ENCODE data around the gene PYY. TPM values are rescaled to one million over a fixed set of nuclear protein-coding genes. Genes with fewer than 3 reads are reported as not detected.
A peak's percentile ranks its signal among the peaks of the same experiment; 100 is the strongest.

The PYY gene
- total RNA-seq, 1 donor from 2014 or later = not detected

GRCh38 chr17:43992641-43993040 is 38.9 kb upstream of the PYY start:
- H3F3A ChIP-seq (ENCODE audit: low read depth) = peaks cover 7% of the 10 kb centered on the region
- no peak overlapping the region for H2AFZ ChIP-seq (replicated peaks)
- H3K27ac Mint-ChIP-seq = no peak overlapping the region
- H3K27me3 ChIP-seq = peaks cover 20% of the 10 kb centered on the region
- no peaks in the 10 kb centered on the region for H3K9me3 ChIP-seq (ENCODE audit: low read depth)
- H3K36me3 ChIP-seq = no peaks in the 10 kb centered on the region
- H4K20me1 ChIP-seq (ENCODE audit: low read depth) = no peaks in the 10 kb centered on the region
- H3K9me3 Mint-ChIP-seq = no peaks in the 10 kb centered on the region
- no peaks in the 10 kb centered on the region for H3K36me3 Mint-ChIP-seq
- H3K4me1 Mint-ChIP-seq = peaks cover 6% of the 10 kb centered on the region
- H3K27me3 Mint-ChIP-seq (ENCODE audit: insufficient read depth, low read depth) = peaks cover 4% of the 10 kb centered on the region
- H3K4me2 ChIP-seq = no peak overlapping the region
- peaks cover 7% of the 10 kb centered on the region for H3K4me1 ChIP-seq
- no peaks in the 10 kb centered on the region for H3K79me2 ChIP-seq (ENCODE audit: low read depth)
- TF ChIP-seq EZH2 (IDR thresholded peaks at IDR 0.05) (no peak), CTCF (IDR thresholded peaks at IDR 0.05) (no peak), EZH2phosphoT487 (IDR thresholded peaks at IDR 0.05) (no peak)
- DNase-seq (ENCODE audit: low spot score) = no peak
- no peak overlapping the region for H3K27ac ChIP-seq
- H3K9ac ChIP-seq = no peak overlapping the region
- peak overlapping the region; percentile 35 for H3K4me3 Mint-ChIP-seq
- H3K4me3 ChIP-seq = no peak overlapping the region

DNA sequence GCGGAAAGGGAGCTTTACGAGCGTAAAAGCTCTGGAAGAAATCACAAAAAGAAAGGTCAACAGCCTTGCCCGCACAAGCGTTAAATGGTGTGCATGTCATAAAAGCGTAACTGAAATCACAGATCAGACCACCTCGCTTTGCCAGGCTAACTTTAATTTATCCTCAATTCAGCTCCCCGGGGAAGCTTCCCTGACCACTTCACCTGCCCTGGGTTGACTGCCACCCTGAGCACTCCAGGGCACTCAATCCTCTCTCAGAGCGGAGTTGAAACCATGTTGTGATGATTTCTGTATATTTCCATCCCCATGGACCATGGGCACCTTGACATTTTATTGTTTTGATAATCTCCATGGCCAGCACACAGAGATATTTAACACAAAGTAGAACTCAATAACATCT is 34.6 kb upstream of the PYY start:
- no peaks in the 10 kb centered on the region for H3K9me3 ChIP-seq (ENCODE audit: low read depth)
- no peaks in the 10 kb centered on the region for H3K36me3 Mint-ChIP-seq
- H3K36me3 ChIP-seq = no peaks in the 10 kb centered on the region
- H3K27ac ChIP-seq = no peak overlapping the region
- TF ChIP-seq EZH2phosphoT487 (IDR thresholded peaks at IDR 0.05) (no peak), CTCF (IDR thresholded peaks at IDR 0.05) (no peak), EZH2 (IDR thresholded peaks at IDR 0.05) (no peak)
- H3K27ac Mint-ChIP-seq = no peak overlapping the region
- no peak overlapping the region for H3K9ac ChIP-seq
- peak overlapping the region; percentile 33 for H3K4me3 Mint-ChIP-seq
- no peak overlapping the region for H3K4me2 ChIP-seq
- H3K79me2 ChIP-seq (ENCODE audit: low read depth) = no peaks in the 10 kb centered on the region
- DNase-seq (ENCODE audit: low spot score) = no peak
- H3K27me3 Mint-ChIP-seq (ENCODE audit: insufficient read depth, low read depth) = peaks cover 2% of the 10 kb centered on the region
- peaks cover 15% of the 10 kb centered on the region for H3K4me1 Mint-ChIP-seq
- H3F3A ChIP-seq (ENCODE audit: low read depth) = peaks cover 12% of the 10 kb centered on the region
- H2AFZ ChIP-seq (replicated peaks) = no peak overlapping the region
- no peaks in the 10 kb centered on the region for H4K20me1 ChIP-seq (ENCODE audit: low read depth)
- peaks cover 11% of the 10 kb centered on the region for H3K27me3 ChIP-seq
- H3K4me3 ChIP-seq = no peak overlapping the region
- H3K9me3 Mint-ChIP-seq = no peaks in the 10 kb centered on the region
- peaks cover 19% of the 10 kb centered on the region for H3K4me1 ChIP-seq

DNA sequence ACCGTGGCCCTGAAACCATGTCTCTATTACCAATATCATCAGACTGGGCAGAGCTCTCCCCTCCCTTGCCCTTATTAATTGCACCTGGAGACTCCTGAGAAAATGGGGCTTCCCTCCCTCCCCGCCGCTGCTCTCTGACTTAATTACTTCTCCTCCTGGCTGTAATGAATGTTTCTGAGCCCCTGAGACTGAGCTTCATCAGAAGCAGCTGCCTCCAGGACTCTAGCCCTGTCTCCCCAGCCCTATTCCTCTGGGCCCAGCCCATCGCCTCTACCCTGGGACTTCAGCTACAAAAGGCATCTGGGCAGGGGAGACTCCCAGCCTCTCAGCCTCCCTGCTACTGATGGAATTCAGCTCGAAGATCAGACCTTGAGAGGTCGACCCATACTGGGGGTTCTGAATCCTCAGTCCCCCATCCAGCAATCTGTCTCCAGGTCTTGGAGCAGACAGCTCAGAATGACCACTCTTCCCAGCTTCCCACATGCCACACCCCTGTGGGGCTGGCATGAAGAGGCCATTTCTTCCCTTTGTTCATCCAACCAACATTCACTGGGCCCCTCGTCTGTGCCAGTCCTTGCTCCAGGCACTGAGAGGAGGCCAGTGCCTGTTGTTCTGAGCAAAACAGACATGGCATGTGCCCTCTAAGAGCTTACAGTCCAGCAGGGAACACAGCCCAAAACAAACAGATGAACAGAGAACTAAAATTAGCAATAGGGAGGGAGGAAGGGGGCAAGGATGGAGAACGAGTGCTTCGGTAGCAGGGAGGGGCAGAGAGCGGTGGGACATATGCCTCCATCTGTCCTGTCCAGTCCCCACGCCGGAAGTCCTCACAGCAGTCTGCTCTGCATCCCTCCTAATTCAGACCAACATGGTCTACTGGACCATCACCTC is 33.6 kb upstream of the PYY start:
- Histone ChIP-seq H3K27ac (no peak overlapping the region), H3K9me3 (ENCODE audit: low read depth) (no peaks in the 10 kb centered on the region), H2AFZ (replicated peaks) (peak overlapping the region; percentile 92), H3K36me3 (no peaks in the 10 kb centered on the region), H3K27me3 (peaks cover 20% of the 10 kb centered on the region), H3K4me3 (no peak overlapping the region), H3K4me2 (peak overlapping the region; percentile 27), H3K9ac (no peak overlapping the region), H3K79me2 (ENCODE audit: low read depth) (no peaks in the 10 kb centered on the region), H3F3A (ENCODE audit: low read depth) (peaks cover 12% of the 10 kb centered on the region), H3K4me1 (peaks cover 19% of the 10 kb centered on the region), H4K20me1 (ENCODE audit: low read depth) (no peaks in the 10 kb centered on the region)
- peaks cover 3% of the 10 kb centered on the region for H3K27me3 Mint-ChIP-seq (ENCODE audit: insufficient read depth, low read depth)
- no peaks in the 10 kb centered on the region for H3K36me3 Mint-ChIP-seq
- H3K27ac Mint-ChIP-seq = peak overlapping the region; percentile 43
- H3K4me1 Mint-ChIP-seq = peaks cover 15% of the 10 kb centered on the region
- H3K4me3 Mint-ChIP-seq = no peak overlapping the region
- H3K9me3 Mint-ChIP-seq = no peaks in the 10 kb centered on the region
- no peak for DNase-seq (ENCODE audit: low spot score)
- TF ChIP-seq EZH2phosphoT487 (IDR thresholded peaks at IDR 0.05) (no peak), CTCF (IDR thresholded peaks at IDR 0.05) (no peak)

Data from neural progenitor cell (in vitro differentiated cells).